Breast epithelium (tissue), 4 donors: ENCODE measurements around the gene ZNF57. TPM values are rescaled to one million over a fixed set of nuclear protein-coding genes. Genes with fewer than 3 reads are reported as not detected.
A peak's percentile ranks its signal among the peaks of the same experiment; 100 is the strongest.
"Not testable (repeated sequence)": the region's sequence is repeated elsewhere in the genome, so short reads cannot be mapped to it uniquely, and the experiment has no call there.

ENCODE experiments used
- DNase-seq, 2 donors: peaks; one replicate each; pipeline ENCODE4 v3.0.0-alpha.2; 2019; ENCODE audit warnings: low spot score in 2 of 2
- H3K27ac ChIP-seq, 2 donors: fragments of 200-600 bp; sonication (generic) in 1 of 2; one replicate each; pipeline ENCODE4 v1.5.1; 2016 to 2019; ENCODE audit warnings: mild to moderate bottlenecking in 1 of 2
- H3K27me3 ChIP-seq, 2 donors: fragments of 200-600 bp; sonication (generic) in 1 of 2; one replicate each; pipeline versions ENCODE4 v1.5.1 to v1.6.0; 2017 to 2019; ENCODE audit warnings: control low read depth in 1 of 2, mild to moderate bottlenecking in 1 of 2
- H3K36me3 ChIP-seq: fragments of 200-600 bp; one replicate; pipeline ENCODE4 v1.5.1; 2019
- H3K4me1 ChIP-seq, 2 donors: fragments of 200-600 bp; sonication (generic); one replicate each; pipeline ENCODE4 v1.5.1; 2016 to 2019; ENCODE audit warnings: control low read depth in 1 of 2
- H3K4me3 ChIP-seq, 3 donors: fragments of 200-600 bp; sonication (generic); 1 replicate in 2 of 3; 2 replicates in 1 of 3; pipeline ENCODE4 v1.5.1; 2016 to 2019; ENCODE audit warnings: mild to moderate bottlenecking in 3 of 3, moderate library complexity in 2 of 3
- H3K9me3 ChIP-seq, 2 donors: fragments of 200-600 bp; sonication (generic) in 1 of 2; one replicate each; pipeline ENCODE4 v1.5.1; 2016 to 2019; ENCODE audit warnings: control low read depth in 1 of 2
- CTCF ChIP-seq, 3 donors: fragments of 450-650 bp; IDR thresholded peaks; one replicate each; pipeline ENCODE4 v1.5.1; 2016 to 2017; ENCODE audit warnings: antibody characterized with exemption in 3 of 3, mild to moderate bottlenecking in 3 of 3, moderate library complexity in 3 of 3
- POLR2A ChIP-seq: fragments of 450-650 bp; IDR thresholded peaks from one replicate; pipeline ENCODE4 v1.6.1; 2016; ENCODE audit warnings: antibody characterized with exemption, mild to moderate bottlenecking, moderate library complexity
- POLR2AphosphoS5 ChIP-seq, 3 donors: sonication (generic); formaldehyde crosslinking; IDR thresholded peaks; one replicate each; pipeline ENCODE4 v1.6.1; 2017; ENCODE audit warnings: antibody characterized with exemption in 3 of 3
- intact Hi-C: fragments of 100-400 bp; cut with DNase I; formaldehyde crosslinking; loops from one replicate; pipeline ENCODE4 v1.15.1; 2023; ENCODE audit warnings: low total_unique reads
- total RNA-seq, 3 donors: library from RNA; depleted of rRNA; stranded (reverse); fragments of >200 nt; gene quantifications; one replicate each; pipeline ENCODE4 v1.1.0, GENCODE V29; 2016

The ZNF57 gene
- total RNA-seq, 3 donors from 2014 or later: 2.7 to 9.2 (median 6.9) TPM

- no peaks in the 10 kb centered on the region for H3K27me3 ChIP-seq
- no peaks in the 10 kb centered on the region for H3K4me1 ChIP-seq
- intact Hi-C loops: no loop called here
- H3K4me3 ChIP-seq: peak within 1 kb of the TSS in 2 of 3 donors; percentile 25 to 37
- no peak for DNase-seq
- no peak for TF ChIP-seq POLR2AphosphoS5 (IDR thresholded peaks at IDR 0.05)
- no peak within 1 kb of the TSS for H3K27ac ChIP-seq
- H3K9me3 ChIP-seq: no peaks in the 10 kb centered on the region
- H3K36me3 ChIP-seq: no peaks in the 10 kb centered on the region
Observed at GRCh38 chr19:2867025-2867991, 33.4 kb upstream of the ZNF57 start, which contains the start of gene ZNF556. TSS of gene ZNF556 (plus strand) at chr19:2867335. CDS start at chr19:2867422, 87 bp downstream.

- Histone ChIP-seq H3K4me1 (no peaks in the 10 kb centered on the region), H3K36me3 (no peaks in the 10 kb centered on the region), H3K4me3 (no peak overlapping the region), H3K27me3 (no peaks in the 10 kb centered on the region), H3K27ac (no peak overlapping the region), H3K9me3 (no peaks in the 10 kb centered on the region)
- TF ChIP-seq CTCF (IDR thresholded peaks at IDR 0.05): no peak
- no peak for TF ChIP-seq POLR2AphosphoS5 (IDR thresholded peaks at IDR 0.05)
- no peak for TF ChIP-seq POLR2A
- no peak for DNase-seq
- intact Hi-C loops: no loop called here
Observed at GRCh38 chr19:2869618-2870017, 31.1 kb upstream of the ZNF57 start.

- H3K27me3 ChIP-seq, H3K36me3 ChIP-seq, DNase-seq, H3K27ac ChIP-seq, H3K4me3 ChIP-seq, H3K4me1 ChIP-seq, intact Hi-C loops: not testable (repeated sequence)
- TF ChIP-seq CTCF (IDR thresholded peaks at IDR 0.05): peak in 2 of 3 donors; percentile 12 to 28
- H3K9me3 ChIP-seq: peaks cover 6 to 10% of the 10 kb centered on the region in 2 donors
Observed at GRCh38 chr19:2872175-2872574, 28.6 kb upstream of the ZNF57 start.

- TF ChIP-seq CTCF (IDR thresholded peaks at IDR 0.05) (no peak), POLR2AphosphoS5 (IDR thresholded peaks at IDR 0.05) (no peak), POLR2A (no peak)
- Histone ChIP-seq H3K36me3 (no peaks in the 10 kb centered on the region), H3K4me1 (no peaks in the 10 kb centered on the region), H3K9me3 (peaks cover 24% of the 10 kb centered on the region in 2 donors), H3K4me3 (no peak overlapping the region), H3K27me3 (no peaks in the 10 kb centered on the region), H3K27ac (no peak overlapping the region)
- intact Hi-C loops: no loop called here
- no peak for DNase-seq
Observed at GRCh38 chr19:2877398-2878331, 23.1 kb upstream of the ZNF57 start.

- no peak for DNase-seq
- Histone ChIP-seq H3K4me3 (no peak overlapping the region), H3K27me3 (no peaks in the 10 kb centered on the region), H3K27ac (no peak overlapping the region), H3K9me3 (peaks cover 0 to under 1% of the 10 kb centered on the region in 2 donors), H3K4me1 (no peaks in the 10 kb centered on the region), H3K36me3 (no peaks in the 10 kb centered on the region)
- intact Hi-C loops: no loop called here
- no peak for TF ChIP-seq POLR2AphosphoS5 (IDR thresholded peaks at IDR 0.05)
- TF ChIP-seq POLR2A: no peak
- TF ChIP-seq CTCF (IDR thresholded peaks at IDR 0.05): no peak
Observed at GRCh38 chr19:2883686-2884439, 16.9 kb upstream of the ZNF57 start.
